Mesendoderm (in vitro differentiated cells): ENCODE data around the gene DNAJC11.
"Not testable (repeated sequence)": the region's sequence is repeated elsewhere in the genome, so short reads cannot be mapped to it uniquely, and the experiment has no call there.

Experiments used
- DNase-seq: peaks from one replicate; pipeline ENCODE4 v3.0.0; 2013
- H2AK5ac ChIP-seq: 2 replicates; pipeline ENCODE4 v1.6.1; 2013; ENCODE audit warnings: low read length, inconsistent platforms
- H2BK120ac ChIP-seq: 2 replicates; pipeline ENCODE4 v1.6.1; 2013; ENCODE audit warnings: low read depth, mild to moderate bottlenecking, low read length, moderate library complexity, mixed read lengths
- H2BK15ac ChIP-seq: replicated peaks from 2 replicates; pipeline ENCODE4 v1.6.1; 2013; ENCODE audit warnings: low read depth, mild to moderate bottlenecking, moderate library complexity
- H2BK5ac ChIP-seq: 2 replicates; pipeline ENCODE4 v1.6.1; 2013; ENCODE audit warnings: low read length, inconsistent platforms
- H3K18ac ChIP-seq: 2 replicates; pipeline ENCODE4 v1.6.1; 2013; ENCODE audit warnings: mild to moderate bottlenecking, low read length, mixed read lengths
- H3K23ac ChIP-seq: one replicate; pipeline ENCODE4 v1.6.1; 2013; ENCODE audit warnings: low read length
- H3K27ac ChIP-seq: 2 replicates; pipeline ENCODE4 v1.5.1; 2013; ENCODE audit warnings: low read depth, mild to moderate bottlenecking, inconsistent platforms, low read length, moderate library complexity
- H3K27me3 ChIP-seq: 2 replicates; pipeline ENCODE4 v1.6.1; 2013; ENCODE audit warnings: low read length, control low read depth, mild to moderate bottlenecking, inconsistent platforms; ENCODE audit not compliant: insufficient read depth, poor library complexity
- H3K36me3 ChIP-seq: 2 replicates; pipeline ENCODE4 v1.6.1; 2013; ENCODE audit warnings: low read length, inconsistent platforms; ENCODE audit not compliant: control insufficient read depth, insufficient read depth
- H3K4ac ChIP-seq: one replicate; pipeline ENCODE4 v1.6.1; 2013; ENCODE audit warnings: low read depth, mild to moderate bottlenecking, low read length, moderate library complexity
- H3K4me1 ChIP-seq: 2 replicates; pipeline ENCODE4 v1.6.1; 2013; ENCODE audit warnings: low read depth, low read length, inconsistent platforms; ENCODE audit not compliant: control insufficient read depth
- H3K4me2 ChIP-seq: 2 replicates; pipeline ENCODE4 v1.6.1; 2013; ENCODE audit warnings: low read length
- H3K4me3 ChIP-seq: 2 replicates; pipeline ENCODE4 v1.5.1; 2013; ENCODE audit warnings: mild to moderate bottlenecking, low read length
- H3K56ac ChIP-seq: one replicate; pipeline ENCODE4 v1.6.1; 2013; ENCODE audit warnings: low read length
- H3K79me1 ChIP-seq: 2 replicates; pipeline ENCODE4 v1.6.1; 2013; ENCODE audit warnings: low read length, inconsistent platforms
- H3K79me2 ChIP-seq: 2 replicates; pipeline ENCODE4 v1.6.1; 2013; ENCODE audit warnings: mild to moderate bottlenecking, low read length; ENCODE audit not compliant: control insufficient read depth, insufficient read depth
- H3K9ac ChIP-seq: 2 replicates; pipeline ENCODE4 v1.6.1; 2013; ENCODE audit warnings: low read length, inconsistent platforms
- H4K5ac ChIP-seq: one replicate; pipeline ENCODE4 v1.6.1; 2013; ENCODE audit warnings: low read length
- H4K8ac ChIP-seq: one replicate; pipeline ENCODE4 v1.6.1; 2013; ENCODE audit warnings: low read depth, mild to moderate bottlenecking, control low read depth, low read length, moderate library complexity
- WGBS: extraction: QIAGEN DNeasy Blood & Tissue Kit; methylation state at CpG from one replicate; pipeline ENCODE4 v1.1.7; 2013; ENCODE audit warnings: low lambda C conversion rate, missing lambda C conversion rate; ENCODE audit not compliant: insufficient coverage; ENCODE audit errors: extremely low coverage; 5-methylcytosine and 5-hydroxymethylcytosine counted together

DNAJC11 gene

GRCh38 chr1:6636778-6637177 is 64.8 kb downstream of the DNAJC11 start:
- not testable (repeated sequence) for H2BK120ac ChIP-seq, H3K4me3 ChIP-seq, H3K79me1 ChIP-seq, H2BK5ac ChIP-seq, H3K56ac ChIP-seq, H3K9ac ChIP-seq, H2BK15ac ChIP-seq, H2AK5ac ChIP-seq, H3K27ac ChIP-seq, H3K4me2 ChIP-seq, DNase-seq, H3K18ac ChIP-seq, H3K4me1 ChIP-seq, H4K5ac ChIP-seq, H3K27me3 ChIP-seq, H3K79me2 ChIP-seq, H4K8ac ChIP-seq, H3K4ac ChIP-seq, H3K23ac ChIP-seq
- peaks cover 16% of the 10 kb centered on the region for H3K36me3 ChIP-seq
- WGBS = no CpG with 5 or more reads among the region's 6 CpGs

- Histone ChIP-seq H4K8ac (no peak overlapping the region), H3K4me3 (no peak overlapping the region), H3K27me3 (no peaks in the 10 kb centered on the region), H3K9ac (no peak overlapping the region), H3K79me2 (no peaks in the 10 kb centered on the region), H3K4ac (no peak overlapping the region), H3K23ac (no peak overlapping the region), H3K36me3 (peaks cover 16% of the 10 kb centered on the region), H3K4me1 (no peaks in the 10 kb centered on the region), H2BK5ac (no peak overlapping the region), H2AK5ac (no peak overlapping the region), H2BK15ac (no peak overlapping the region), H3K56ac (no peak overlapping the region), H3K79me1 (no peaks in the 10 kb centered on the region), H2BK120ac (no peak overlapping the region), H3K18ac (no peak overlapping the region), H3K4me2 (no peak overlapping the region), H3K27ac (no peak overlapping the region), H4K5ac (no peak overlapping the region)
- no CpG with 5 or more reads among the region's 16 CpGs for WGBS
- no peak for DNase-seq
These were observed 65.5 kb downstream of the DNAJC11 start for GRCh38 chr1:6635910-6636760.

GRCh38 chr1:6635161-6635909 is 66.3 kb downstream of the DNAJC11 start:
- H2BK5ac ChIP-seq = no peak overlapping the region
- H3K27me3 ChIP-seq = no peaks in the 10 kb centered on the region
- no CpG with 5 or more reads among the region's 20 CpGs for WGBS
- no peak for DNase-seq
- no peaks in the 10 kb centered on the region for H3K79me1 ChIP-seq
- no peak overlapping the region for H2AK5ac ChIP-seq
- H3K56ac ChIP-seq = no peak overlapping the region
- no peak overlapping the region for H2BK120ac ChIP-seq
- H4K5ac ChIP-seq = no peak overlapping the region
- H3K4ac ChIP-seq = no peak overlapping the region
- H3K9ac ChIP-seq = no peak overlapping the region
- H3K27ac ChIP-seq = no peak overlapping the region
- H3K18ac ChIP-seq = no peak overlapping the region
- H3K4me3 ChIP-seq = no peak overlapping the region
- H3K79me2 ChIP-seq = no peaks in the 10 kb centered on the region
- no peak overlapping the region for H3K23ac ChIP-seq
- H3K4me1 ChIP-seq = no peaks in the 10 kb centered on the region
- no peak overlapping the region for H2BK15ac ChIP-seq
- no peak overlapping the region for H3K4me2 ChIP-seq
- H3K36me3 ChIP-seq = peaks cover 16% of the 10 kb centered on the region
- H4K8ac ChIP-seq = no peak overlapping the region

GRCh38 chr1:6634371-6635052 is 67.1 kb downstream of the DNAJC11 start:
- Histone ChIP-seq H3K79me1 (no peaks in the 10 kb centered on the region), H3K4me2 (no peak overlapping the region), H3K4ac (no peak overlapping the region), H4K8ac (no peak overlapping the region), H2BK15ac (no peak overlapping the region), H3K56ac (no peak overlapping the region), H4K5ac (no peak overlapping the region), H2AK5ac (no peak overlapping the region), H3K79me2 (no peaks in the 10 kb centered on the region), H2BK5ac (no peak overlapping the region), H3K27ac (no peak overlapping the region), H3K4me3 (no peak overlapping the region), H3K9ac (no peak overlapping the region), H3K4me1 (no peaks in the 10 kb centered on the region), H3K27me3 (no peaks in the 10 kb centered on the region), H3K36me3 (peaks cover 11% of the 10 kb centered on the region), H3K18ac (no peak overlapping the region), H2BK120ac (no peak overlapping the region), H3K23ac (no peak overlapping the region)
- no CpG with 5 or more reads among the region's 29 CpGs for WGBS
- peak; percentile 56 for DNase-seq

- no CpG with 5 or more reads among the region's 30 CpGs for WGBS
- H3K23ac ChIP-seq = no peak overlapping the region
- H3K79me1 ChIP-seq = peaks cover under 1% of the 10 kb centered on the region
- H4K5ac ChIP-seq = no peak overlapping the region
- no peak overlapping the region for H3K4me2 ChIP-seq
- H3K36me3 ChIP-seq = peaks cover 7% of the 10 kb centered on the region
- H3K79me2 ChIP-seq = no peaks in the 10 kb centered on the region
- H2BK15ac ChIP-seq = no peak overlapping the region
- H3K4me3 ChIP-seq = no peak overlapping the region
- H3K27ac ChIP-seq = no peak overlapping the region
- no peak overlapping the region for H3K9ac ChIP-seq
- no peak overlapping the region for H3K4ac ChIP-seq
- no peak overlapping the region for H3K18ac ChIP-seq
- H2BK120ac ChIP-seq = no peak overlapping the region
- H3K4me1 ChIP-seq = no peaks in the 10 kb centered on the region
- DNase-seq = no peak
- H3K56ac ChIP-seq = no peak overlapping the region
- H2BK5ac ChIP-seq = no peak overlapping the region
- H4K8ac ChIP-seq = no peak overlapping the region
- no peak overlapping the region for H2AK5ac ChIP-seq
- H3K27me3 ChIP-seq = no peaks in the 10 kb centered on the region
These were observed 68.8 kb downstream of the DNAJC11 start for GRCh38 chr1:6632588-6633514.
